ENCODE results near the gene PIGS.
"Not testable (repeated sequence)": the region's sequence is repeated elsewhere in the genome, so short reads cannot be mapped to it uniquely, and the experiment has no call there.

PIGS gene

GRCh38 chr17:28578246-28579195 is 7.2 kb upstream of the PIGS start:
- DNase-seq: no peak

- no peak for DNase-seq
Measured at GRCh38 chr17:28577466-28577824, 6.1 kb upstream of the PIGS start.

- peak; percentile 95 for DNase-seq
Measured at GRCh38 chr17:28576758-28577465, 5.6 kb upstream of the PIGS start, which contains the start of gene ALDOC. Gene ALDOC, minus strand, starts transcription at chr17:28576895. Its CDS starts 1,363 bp downstream, at chr17:28575532.

GRCh38 chr17:28576016-28576415 is 4.7 kb upstream of the PIGS start:
- DNase-seq: not testable (repeated sequence)

GRCh38 chr17:28575126-28575795 is 3.9 kb upstream of the PIGS start:
- no peak for DNase-seq

- no peak for DNase-seq
Measured at GRCh38 chr17:28574526-28574925, 3.2 kb upstream of the PIGS start.

- no peak for DNase-seq
Measured at GRCh38 chr17:28573966-28574480, 2.7 kb upstream of the PIGS start.

GRCh38 chr17:28573521-28573920 is 2.2 kb upstream of the PIGS start:
- no peak for DNase-seq

GRCh38 chr17:28573040-28573380 is 1.7 kb upstream of the PIGS start:
- DNase-seq: no peak

- DNase-seq: no peak
Measured at GRCh38 chr17:28572259-28573039, 1.1 kb upstream of the PIGS start.

- DNase-seq: no peak
Measured at GRCh38 chr17:28570716-28571360, 486 bp downstream of the PIGS start.

- no peak for DNase-seq
Measured at GRCh38 chr17:28569446-28569845, 1.9 kb downstream of the PIGS start.

- no peak for DNase-seq
Measured at GRCh38 chr17:28567604-28568003, 3.7 kb downstream of the PIGS start.

- DNase-seq: no peak
Measured at GRCh38 chr17:28563475-28563874, 7.8 kb downstream of the PIGS start.

- no peak for DNase-seq
Measured at GRCh38 chr17:28555022-28555421, 16.3 kb downstream of the PIGS start.

- DNase-seq: no peak
Measured at GRCh38 chr17:28554565-28554964, 16.8 kb downstream of the PIGS start.

GRCh38 chr17:28553000-28553505 is 18.3 kb downstream of the PIGS start:
- DNase-seq: no peak

GRCh38 chr17:28552176-28552999 is 18.9 kb downstream of the PIGS start, which contains the start of gene UNC119:
Gene UNC119, minus strand, starts transcription at chr17:28552624. Its CDS starts 67 bp downstream, at chr17:28552557.
- peak; percentile 48 for DNase-seq

GRCh38 chr17:28551421-28552175 is 19.7 kb downstream of the PIGS start:
- no peak for DNase-seq

- no peak for DNase-seq
Measured at GRCh38 chr17:28550858-28551257, 20.5 kb downstream of the PIGS start.
